Breast epithelium (tissue), 3 donors: ENCODE measurements around the gene BTBD19.

Source experiments
- POLR2A ChIP-seq: fragments of 450-650 bp; IDR thresholded peaks from one replicate; pipeline ENCODE4 v1.6.1; 2016; ENCODE audit warnings: antibody characterized with exemption, mild to moderate bottlenecking, moderate library complexity
- POLR2AphosphoS5 ChIP-seq, 3 donors: sonication (generic); formaldehyde crosslinking; IDR thresholded peaks; one replicate each; pipeline ENCODE4 v1.6.1; 2017; ENCODE audit warnings: antibody characterized with exemption in 3 of 3
- TF ChIP-seq, protein P1 (sequence below), 3 donors: fragments of 450-650 bp; IDR thresholded peaks; one replicate each; pipeline ENCODE4 v1.5.1; 2016 to 2017; ENCODE audit warnings: antibody characterized with exemption in 3 of 3, mild to moderate bottlenecking in 3 of 3, moderate library complexity in 3 of 3

DNA sequence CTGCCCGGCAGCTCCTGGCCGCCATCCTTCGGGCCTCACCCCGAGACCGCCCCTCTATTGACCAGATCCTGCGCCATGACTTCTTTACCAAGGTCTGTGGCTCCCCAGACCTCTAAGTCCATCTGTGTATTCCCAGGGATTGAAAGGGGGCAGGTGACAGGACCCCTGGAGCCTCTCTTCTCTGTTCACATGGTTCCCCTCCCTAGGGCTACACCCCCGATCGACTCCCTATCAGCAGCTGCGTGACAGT lies 5.3 kb upstream of the BTBD19 start:
- TF ChIP-seq, protein P1, sequence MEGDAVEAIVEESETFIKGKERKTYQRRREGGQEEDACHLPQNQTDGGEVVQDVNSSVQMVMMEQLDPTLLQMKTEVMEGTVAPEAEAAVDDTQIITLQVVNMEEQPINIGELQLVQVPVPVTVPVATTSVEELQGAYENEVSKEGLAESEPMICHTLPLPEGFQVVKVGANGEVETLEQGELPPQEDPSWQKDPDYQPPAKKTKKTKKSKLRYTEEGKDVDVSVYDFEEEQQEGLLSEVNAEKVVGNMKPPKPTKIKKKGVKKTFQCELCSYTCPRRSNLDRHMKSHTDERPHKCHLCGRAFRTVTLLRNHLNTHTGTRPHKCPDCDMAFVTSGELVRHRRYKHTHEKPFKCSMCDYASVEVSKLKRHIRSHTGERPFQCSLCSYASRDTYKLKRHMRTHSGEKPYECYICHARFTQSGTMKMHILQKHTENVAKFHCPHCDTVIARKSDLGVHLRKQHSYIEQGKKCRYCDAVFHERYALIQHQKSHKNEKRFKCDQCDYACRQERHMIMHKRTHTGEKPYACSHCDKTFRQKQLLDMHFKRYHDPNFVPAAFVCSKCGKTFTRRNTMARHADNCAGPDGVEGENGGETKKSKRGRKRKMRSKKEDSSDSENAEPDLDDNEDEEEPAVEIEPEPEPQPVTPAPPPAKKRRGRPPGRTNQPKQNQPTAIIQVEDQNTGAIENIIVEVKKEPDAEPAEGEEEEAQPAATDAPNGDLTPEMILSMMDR (IDR thresholded peaks at IDR 0.05) = no peak
- TF ChIP-seq POLR2A (no peak), POLR2AphosphoS5 (IDR thresholded peaks at IDR 0.05) (no peak)
